HEK293T (cell line): ENCODE measurements around the gene LYAR.

Source experiments
- CTCF ChIA-PET: fragments of 350-600 bp; formaldehyde crosslinking; extraction: SDS; loops from one replicate; lab custom pipeline; 2021; ENCODE audit warnings: antibody characterized with exemption, inconsistent platforms; lab: Yijun Ruan, JAX
- POLR2A ChIA-PET: fragments of 350-600 bp; formaldehyde crosslinking; extraction: SDS; loops from one replicate; lab custom pipeline; 2020; ENCODE audit warnings: antibody characterized with exemption, inconsistent platforms; lab: Yijun Ruan, JAX
- DNase-seq: peaks from one replicate; pipeline ENCODE4 v3.0.0; 2012; ENCODE audit warnings: mixed read lengths; ENCODE audit errors: extremely low spot score
- ARNT ChIP-seq: fragments of 450-650 bp; IDR thresholded peaks from 2 replicates; pipeline ENCODE4 v1.6.1; 2017; ENCODE audit warnings: mild to moderate bottlenecking
- BHLHE40 ChIP-seq: fragments of 450-650 bp; IDR thresholded peaks from 2 replicates; pipeline ENCODE4 v1.6.1; 2016; ENCODE audit warnings: mild to moderate bottlenecking, moderate library complexity, borderline replicate concordance
- CTBP1 ChIP-seq: fragments of 450-650 bp; IDR thresholded peaks from 2 replicates; pipeline ENCODE4 v1.6.1; 2016; ENCODE audit warnings: borderline replicate concordance
- ELF4 ChIP-seq: fragments of 450-650 bp; IDR thresholded peaks from 2 replicates; pipeline ENCODE4 v1.6.1; 2017; ENCODE audit warnings: antibody characterized with exemption
- FOXA1 ChIP-seq: fragments of 450-650 bp; IDR thresholded peaks from 2 replicates; pipeline ENCODE4 v1.6.1; 2016; ENCODE audit warnings: mild to moderate bottlenecking
- FOXK2 ChIP-seq: fragments of 450-650 bp; IDR thresholded peaks from 2 replicates; pipeline ENCODE4 v1.6.1; 2016; ENCODE audit warnings: mild to moderate bottlenecking
- FOXM1 ChIP-seq: fragments of 450-650 bp; IDR thresholded peaks from 2 replicates; pipeline ENCODE4 v1.6.1; 2017; ENCODE audit warnings: mild to moderate bottlenecking, borderline replicate concordance
- HDGF ChIP-seq: fragments of 450-650 bp; IDR thresholded peaks from 2 replicates; pipeline ENCODE4 v1.6.1; 2017; ENCODE audit warnings: antibody characterized with exemption, borderline replicate concordance
- L3MBTL2 ChIP-seq: fragments of 450-650 bp; conservative IDR thresholded peaks from 2 replicates; pipeline ENCODE4 v1.6.1; 2016; ENCODE audit warnings: mild to moderate bottlenecking
- LEF1 ChIP-seq: fragments of 450-650 bp; IDR thresholded peaks from 2 replicates; pipeline ENCODE4 v1.6.1; 2017; ENCODE audit warnings: mild to moderate bottlenecking, borderline replicate concordance
- NFRKB ChIP-seq: fragments of 450-650 bp; IDR thresholded peaks from 2 replicates; pipeline ENCODE4 v1.6.1; 2016; ENCODE audit warnings: mild to moderate bottlenecking, moderate library complexity
- PKNOX1 ChIP-seq: fragments of 450-650 bp; IDR thresholded peaks from 2 replicates; pipeline ENCODE4 v1.6.1; 2016
- SP1 ChIP-seq: fragments of 450-650 bp; IDR thresholded peaks from 2 replicates; pipeline ENCODE4 v1.6.1; 2017
- SUZ12 ChIP-seq: fragments of 450-650 bp; IDR thresholded peaks from 2 replicates; pipeline ENCODE4 v1.6.1; 2016; ENCODE audit warnings: mild to moderate bottlenecking
- TARDBP ChIP-seq: fragments of 450-650 bp; IDR thresholded peaks from 2 replicates; pipeline ENCODE4 v1.6.1; 2016
- ZNF384 ChIP-seq: fragments of 450-650 bp; IDR thresholded peaks from 2 replicates; pipeline ENCODE4 v1.6.1; 2016

The LYAR gene

GRCh38 chr4:4277531-4277930 is 12.4 kb downstream of the LYAR start:
- CTCF ChIA-PET: no interaction called here
- TF ChIP-seq FOXK2 (no peak), TARDBP (no peak), L3MBTL2 (no peak), ZNF384 (no peak)
- POLR2A ChIA-PET: no interaction called here
- DNase-seq: no peak

- no peak for TF ChIP-seq SP1
- ChIA-PET POLR2A (interaction anchor here (0.6 kb wide), 1 partner anchor 16 kb away, joined by 3 read pairs; the partner anchor contains the start of genes LYAR and ZBTB49), CTCF (no interaction called here)
- DNase-seq: no peak
These were observed 15.7 kb downstream of the LYAR start for GRCh38 chr4:4274226-4274625.

GRCh38 chr4:4271912-4272311 is 18.0 kb downstream of the LYAR start:
- no peak for TF ChIP-seq ELF4
- TF ChIP-seq FOXK2: no peak
- no peak for TF ChIP-seq ZNF384
- no peak for TF ChIP-seq SUZ12
- no peak for TF ChIP-seq FOXM1
- TF ChIP-seq TARDBP: no peak
- TF ChIP-seq PKNOX1: no peak
- TF ChIP-seq CTBP1: no peak
- no peak for TF ChIP-seq HDGF
- TF ChIP-seq SP1: no peak
- TF ChIP-seq NFRKB: no peak
- no peak for TF ChIP-seq LEF1
- no peak for TF ChIP-seq L3MBTL2
- TF ChIP-seq FOXA1: no peak
- TF ChIP-seq ARNT: no peak
- CTCF ChIA-PET: no interaction called here
- no peak for DNase-seq
- POLR2A ChIA-PET: no interaction called here

- POLR2A ChIA-PET: interaction anchor here (0.7 kb wide), 1 partner anchor 20 kb away, joined by 3 read pairs; no protein-coding TSS in a partner anchor
- CTCF ChIA-PET: no interaction called here
- no peak for TF ChIP-seq FOXM1
- TF ChIP-seq PKNOX1: no peak
- TF ChIP-seq NFRKB: no peak
- no peak for TF ChIP-seq SUZ12
- no peak for TF ChIP-seq HDGF
- no peak for TF ChIP-seq FOXK2
- no peak for TF ChIP-seq CTBP1
- no peak for TF ChIP-seq ZNF384
- TF ChIP-seq LEF1: no peak
- no peak for TF ChIP-seq ARNT
- no peak for TF ChIP-seq BHLHE40
- TF ChIP-seq ELF4: no peak
- TF ChIP-seq SP1: no peak
- no peak for TF ChIP-seq L3MBTL2
- TF ChIP-seq TARDBP: no peak
- no peak for TF ChIP-seq FOXA1
- DNase-seq: no peak
These were observed 19.4 kb downstream of the LYAR start for GRCh38 chr4:4270529-4270928.

GRCh38 chr4:4269856-4270255 is 20.1 kb downstream of the LYAR start:
- CTCF ChIA-PET: no interaction called here
- POLR2A ChIA-PET: interaction anchor here (0.7 kb wide), 1 partner anchor 19 kb away, joined by 3 read pairs; no protein-coding TSS in a partner anchor
- TF ChIP-seq TARDBP (no peak), LEF1 (no peak), PKNOX1 (no peak), L3MBTL2 (no peak), FOXM1 (no peak), SP1 (no peak), NFRKB (no peak), ARNT (no peak), HDGF (no peak), SUZ12 (no peak), CTBP1 (no peak)
- DNase-seq: no peak

GRCh38 chr4:4269331-4269731 is 20.6 kb downstream of the LYAR start:
- TF ChIP-seq NFRKB: no peak
- TF ChIP-seq ARNT: no peak
- TF ChIP-seq BHLHE40: no peak
- no peak for TF ChIP-seq SUZ12
- no peak for TF ChIP-seq FOXM1
- TF ChIP-seq HDGF: no peak
- TF ChIP-seq PKNOX1: no peak
- ChIA-PET CTCF (no interaction called here), POLR2A (no interaction called here)
- DNase-seq: no peak

GRCh38 chr4:4268776-4269175 is 21.2 kb downstream of the LYAR start:
- no peak for DNase-seq
- ChIA-PET CTCF (no interaction called here), POLR2A (no interaction called here)
- no peak for TF ChIP-seq LEF1
- no peak for TF ChIP-seq L3MBTL2
- no peak for TF ChIP-seq ELF4
- no peak for TF ChIP-seq NFRKB
- no peak for TF ChIP-seq CTBP1
- no peak for TF ChIP-seq PKNOX1
- TF ChIP-seq BHLHE40: no peak
- no peak for TF ChIP-seq FOXA1
- TF ChIP-seq ARNT: no peak
